ENCODE results near the gene PLXDC1. TPM values are rescaled to one million over a fixed set of nuclear protein-coding genes. Genes with fewer than 3 reads are reported as not detected.

The PLXDC1 gene
- total and polyA plus RNA-seq, 2 of the 13 experiments (the other 11 are each of a cell fraction or from before 2014, with no cell fraction given) = not detected

- TF ChIP-seq HINFP (CRISPR knock-in tag; IDR thresholded peaks at IDR 0.05; ENCODE audit: low read depth) (no peak), FOXA3 (CRISPR knock-in tag; IDR thresholded peaks at IDR 0.05) (no peak), PCBP1 (IDR thresholded peaks at IDR 0.05; ENCODE audit: borderline replicate concordance, low read depth, low read length) (no peak), ZEB1 (IDR thresholded peaks at IDR 0.05; ENCODE audit: insufficient replicate concordance, low read depth) (no peak), RBM39 (IDR thresholded peaks at IDR 0.05; ENCODE audit: low read depth, low read length, poor library complexity, severe bottlenecking) (no peak), NFYB (CRISPR knock-in tag; IDR thresholded peaks at IDR 0.05) (no peak), ZNF792 (CRISPR knock-in tag; IDR thresholded peaks at IDR 0.05) (no peak)
Measured at GRCh38 chr17:39064374-39064773, 87.1 kb downstream of the PLXDC1 start (continued).

- WGBS (ENCODE audit: low lambda C conversion rate) = 73% methylated on average over 1 of the region's 1 CpG
- DNase-seq (ENCODE audit: low spot score) = no peak
- ATAC-seq = no peak
- FAIRE-seq = no peak
- intact Hi-C loops (cut with micrococcal nuclease; ENCODE audit: unreplicated experiment) = no loop called here
- in situ Hi-C loops (cut with HindIII; ENCODE audit: extremely low pct_ligation_motif_present, low pct_unique_long_range_greater_than_20kb) = no loop called here
- no peak overlapping the region for H3K4me3 ChIP-seq (replicated peaks in 1 of 3; ENCODE audit: insufficient read depth in 1 of 3, low read depth in 2 of 3, low read length in 3 of 3)
- H2AFZ ChIP-seq (ENCODE audit: low read length) = no peak overlapping the region
- ChIA-PET POLR2A (no interaction called here), CTCF (ENCODE audit: low intra/inter-chr PET ratio, low total read pairs) (no interaction called here)
- no TSS peak for BruUV-seq (replicated peaks)
- no peak overlapping the region for H3K27ac ChIP-seq (ENCODE audit: extremely low read length, insufficient read depth, low read length)
- H3K36me3 ChIP-seq (replicated peaks in 1 of 2; ENCODE audit: control insufficient read depth in 1 of 2, insufficient read depth in 2 of 2, low read length in 2 of 2) = no peaks in the 10 kb centered on the region
- H3K4me1 ChIP-seq (ENCODE audit: insufficient read depth, low read length) = peaks cover 6% of the 10 kb centered on the region
- H3K4me2 ChIP-seq (ENCODE audit: low read depth, low read length) = no peak overlapping the region
- no peaks in the 10 kb centered on the region for H4K20me1 ChIP-seq (ENCODE audit: insufficient read depth, low read length)
- H3K9ac ChIP-seq (ENCODE audit: insufficient read depth, low read depth, low read length) = no peak overlapping the region
- no peaks in the 10 kb centered on the region for H3K79me2 ChIP-seq (ENCODE audit: insufficient read depth, low read length)
- H3K27me3 ChIP-seq (ENCODE audit: control insufficient read depth in 1 of 2, insufficient read depth in 2 of 2, low read length in 2 of 2) = peaks cover 5 to 43% of the 10 kb centered on the region in 2 experiments; a peak in 4 of 5 replicates
- H3K9me3 ChIP-seq (ENCODE audit: low read length) = no peaks in the 10 kb centered on the region
- TF ChIP-seq NFE2 (CRISPR knock-in tag; IDR thresholded peaks at IDR 0.05) (no peak), ZNF816 (CRISPR knock-in tag; IDR thresholded peaks at IDR 0.05; ENCODE audit: borderline replicate concordance) (no peak), BORCS8-MEF2B (CRISPR knock-in tag; IDR thresholded peaks at IDR 0.05) (no peak), ZNF878 (CRISPR knock-in tag; IDR thresholded peaks at IDR 0.05) (no peak), ZFP82 (CRISPR knock-in tag; IDR thresholded peaks at IDR 0.05; ENCODE audit: borderline replicate concordance) (no peak), ZNF230 (CRISPR knock-in tag; IDR thresholded peaks at IDR 0.05) (no peak), KLF12 (CRISPR knock-in tag; IDR thresholded peaks at IDR 0.05; ENCODE audit: borderline replicate concordance) (no peak), EED (CRISPR knock-in tag; IDR thresholded peaks at IDR 0.05) (no peak), ZNF274 (CRISPR knock-in tag; IDR thresholded peaks at IDR 0.05) (no peak), U2AF1 (optimal IDR thresholded peaks at IDR 0.05; ENCODE audit: low read depth, low read length) (no peak), TOE1 (CRISPR knock-in tag; IDR thresholded peaks at IDR 0.05) (no peak), EEA1 (CRISPR knock-in tag; IDR thresholded peaks at IDR 0.05; ENCODE audit: borderline replicate concordance) (no peak), CHCHD3 (CRISPR knock-in tag; IDR thresholded peaks at IDR 0.05) (no peak)
Measured at GRCh38 chr17:39063681-39064069, 87.8 kb downstream of the PLXDC1 start.
